Right lobe of liver (tissue), 6 donors: ENCODE data around the gene CGRRF1. TPM values are rescaled to one million over a fixed set of nuclear protein-coding genes. Genes with fewer than 3 reads are reported as not detected.

Experiments
- ATAC-seq, 4 donors: fragments of 200-7000 bp; cut with Tn5 transposase; one replicate each; pipeline ENCODE4 v1.9.1; 2020; ENCODE audit warnings: mild to moderate bottlenecking in 4 of 4, moderate library complexity in 4 of 4
- DNase-seq, 3 donors: peaks; one replicate each; pipeline ENCODE4 v3.0.0-alpha.2; 2020
- H3K27ac ChIP-seq, 3 donors: fragments of 200-600 bp; one replicate each; pipeline ENCODE4 v1.8.0; 2022
- H3K27me3 ChIP-seq, 2 donors: fragments of 200-600 bp; one replicate each; pipeline ENCODE4 v1.8.0; 2022
- H3K36me3 ChIP-seq, 4 donors: fragments of 200-600 bp; sonication (generic) in 1 of 4; one replicate each; pipeline versions ENCODE4 v1.5.1 to v1.8.0; 2017 to 2022; ENCODE audit warnings: control low read depth in 1 of 4
- H3K4me1 ChIP-seq, 4 donors: fragments of 200-600 bp; sonication (generic) in 1 of 4; one replicate each; pipeline versions ENCODE4 v1.5.1 to v1.8.0; 2017 to 2022; ENCODE audit warnings: control low read depth in 1 of 4
- H3K4me3 ChIP-seq, 3 donors: fragments of 200-600 bp; one replicate each; pipeline ENCODE4 v1.8.0; 2022
- H3K9me3 ChIP-seq, 4 donors: fragments of 200-600 bp; sonication (generic) in 1 of 4; one replicate each; pipeline versions ENCODE4 v1.5.1 to v1.8.0; 2017 to 2022; ENCODE audit warnings: control low read depth in 1 of 4
- POLR2A ChIP-seq: fragments of 450-650 bp; IDR thresholded peaks from one replicate; pipeline ENCODE4 v1.6.1; 2017; ENCODE audit warnings: antibody characterized with exemption, mild to moderate bottlenecking
- WGBS: methylation state at CpG from one replicate; pipeline ENCODE4 v1.1.6; 2018; ENCODE audit warnings: low coverage, low lambda C conversion rate; ENCODE audit not compliant: insufficient coverage; ENCODE audit errors: missing lambda C conversion rate; 5-methylcytosine and 5-hydroxymethylcytosine counted together
- intact Hi-C, 2 donors: fragments of 100-400 bp; cut with DNase I; formaldehyde crosslinking; loops; one replicate each; pipeline versions ENCODE4 v1.11.2 to v1.14.1; 2022
- long read RNA-seq: library from polyadenylated mRNA; unstranded; transcript quantifications from one replicate; pipeline ENCODE4 v2.0.0, GENCODE V29; 2019
- total RNA-seq, 6 experiments: library from RNA; depleted of rRNA in 2 of 6; stranded (reverse); fragments of >200 nt in 2 of 6; fragmentation: NEBNext Ultra II Directional in 3 of 6; extraction: Animal tissue kit (Norgen Biotek cat#: 25700) in 3 of 6; gene quantifications; one replicate each; pipeline versions ENCODE4 v1.1.0 to v1.2.4, GENCODE V29; 2016 to 2023
- TF ChIP-seq, protein P1 (sequence below), 4 donors: fragments of 200-600 bp in 3 of 4; fragments of 450-650 bp in 1 of 4; IDR thresholded peaks; one replicate each; pipeline versions ENCODE4 v1.5.1 to v1.8.0; 2016 to 2022; ENCODE audit warnings: antibody characterized with exemption in 4 of 4, mild to moderate bottlenecking in 2 of 4
- donor health status: DM: no; HTN: yes; CAD: no.
- donor health status: DM: no; HTN: no; CAD: no.
- donor health status: DM: no; HTN: no; CAD: no.
- donor health status: DM: no; HTN: yes; CAD: no.
- donor health status: DM: no; HTN: yes; CAD: no.

The CGRRF1 gene, protein sequence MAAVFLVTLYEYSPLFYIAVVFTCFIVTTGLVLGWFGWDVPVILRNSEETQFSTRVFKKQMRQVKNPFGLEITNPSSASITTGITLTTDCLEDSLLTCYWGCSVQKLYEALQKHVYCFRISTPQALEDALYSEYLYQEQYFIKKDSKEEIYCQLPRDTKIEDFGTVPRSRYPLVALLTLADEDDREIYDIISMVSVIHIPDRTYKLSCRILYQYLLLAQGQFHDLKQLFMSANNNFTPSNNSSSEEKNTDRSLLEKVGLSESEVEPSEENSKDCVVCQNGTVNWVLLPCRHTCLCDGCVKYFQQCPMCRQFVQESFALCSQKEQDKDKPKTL
- 1 to 10 TPM; 5.4 to 8.2 (median 6.7) TPM for total RNA-seq
- long read RNA-seq, partial matches to known transcripts = 1 of 5 reads
- long read RNA-seq, other reads (novel, unspliced or antisense) = 1 of 5 reads

DNA sequence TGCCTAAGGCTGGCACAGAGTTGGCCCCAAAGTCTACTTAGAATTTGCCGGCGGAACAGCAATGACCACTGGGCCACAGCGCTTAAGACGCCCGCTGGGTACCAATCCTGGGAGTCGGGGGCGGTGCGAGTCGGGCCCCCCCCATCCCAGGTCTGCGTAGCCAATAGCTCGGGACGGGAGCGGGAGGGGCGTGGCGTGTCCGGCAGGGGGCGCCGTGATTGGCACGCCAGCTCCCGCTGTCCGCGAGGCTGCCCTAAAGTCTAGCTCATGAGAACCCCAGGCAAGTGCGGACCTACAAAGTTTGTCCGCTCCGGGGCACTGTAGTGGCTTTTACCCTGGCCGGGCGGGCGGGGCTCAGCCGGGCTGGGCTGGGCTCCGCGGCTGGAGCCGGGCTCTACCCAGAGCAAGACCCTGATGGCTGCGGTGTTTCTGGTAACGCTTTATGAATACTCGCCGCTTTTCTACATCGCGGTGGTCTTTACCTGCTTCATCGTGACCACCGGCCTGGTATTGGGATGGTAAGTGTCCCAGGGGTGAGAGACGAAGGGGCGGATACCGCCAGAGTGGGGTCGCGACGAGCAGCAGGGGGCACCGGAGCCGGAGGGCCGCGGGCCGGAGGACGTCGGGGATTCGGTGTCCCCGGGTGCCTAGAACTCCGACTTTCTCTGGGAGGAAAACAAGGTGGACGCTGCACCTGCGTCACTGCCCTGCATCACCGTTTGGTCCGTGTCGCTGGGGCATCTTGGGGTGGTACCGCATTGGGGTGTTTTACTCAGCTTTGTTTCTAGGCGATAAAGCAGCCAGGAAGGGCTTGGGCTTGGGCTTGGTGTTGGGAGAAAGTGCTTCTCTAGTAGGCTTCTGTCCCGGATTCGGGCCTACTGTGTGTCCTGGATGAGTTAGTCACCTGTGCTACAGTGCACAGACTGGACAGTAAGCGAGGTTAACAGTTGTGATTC, at the start of gene CGRRF1:
Gene CGRRF1, plus strand, starts transcription at position 361 of the 956 bp plus-strand sequence. Its CDS starts 54 bp downstream, at position 415.
- ATAC-seq (peak; percentile 98 to 100 (median 99)), DNase-seq (peak; percentile 98 to 99 (median 99))
- Histone ChIP-seq H3K27me3 (no peaks in the 10 kb centered on the region), H3K4me1 (peaks cover 0 to 8% (median 0%) of the 10 kb centered on the region in 4 donors), H3K27ac (peak within 1 kb of the TSS; percentile 8 to 74 (median 64)), H3K36me3 (no peaks in the 10 kb centered on the region), H3K9me3 (no peaks in the 10 kb centered on the region), H3K4me3 (peak within 1 kb of the TSS; percentile 89 to 99 (median 90))
- under 1% methylated on average over 31 of the region's 66 CpGs for WGBS
- TF ChIP-seq, protein P1, sequence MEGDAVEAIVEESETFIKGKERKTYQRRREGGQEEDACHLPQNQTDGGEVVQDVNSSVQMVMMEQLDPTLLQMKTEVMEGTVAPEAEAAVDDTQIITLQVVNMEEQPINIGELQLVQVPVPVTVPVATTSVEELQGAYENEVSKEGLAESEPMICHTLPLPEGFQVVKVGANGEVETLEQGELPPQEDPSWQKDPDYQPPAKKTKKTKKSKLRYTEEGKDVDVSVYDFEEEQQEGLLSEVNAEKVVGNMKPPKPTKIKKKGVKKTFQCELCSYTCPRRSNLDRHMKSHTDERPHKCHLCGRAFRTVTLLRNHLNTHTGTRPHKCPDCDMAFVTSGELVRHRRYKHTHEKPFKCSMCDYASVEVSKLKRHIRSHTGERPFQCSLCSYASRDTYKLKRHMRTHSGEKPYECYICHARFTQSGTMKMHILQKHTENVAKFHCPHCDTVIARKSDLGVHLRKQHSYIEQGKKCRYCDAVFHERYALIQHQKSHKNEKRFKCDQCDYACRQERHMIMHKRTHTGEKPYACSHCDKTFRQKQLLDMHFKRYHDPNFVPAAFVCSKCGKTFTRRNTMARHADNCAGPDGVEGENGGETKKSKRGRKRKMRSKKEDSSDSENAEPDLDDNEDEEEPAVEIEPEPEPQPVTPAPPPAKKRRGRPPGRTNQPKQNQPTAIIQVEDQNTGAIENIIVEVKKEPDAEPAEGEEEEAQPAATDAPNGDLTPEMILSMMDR (IDR thresholded peaks at IDR 0.05) = peak; percentile 56 to 91 (median 84)
- TF ChIP-seq POLR2A = peak; percentile 76
- intact Hi-C loops = no loop called here

DNA sequence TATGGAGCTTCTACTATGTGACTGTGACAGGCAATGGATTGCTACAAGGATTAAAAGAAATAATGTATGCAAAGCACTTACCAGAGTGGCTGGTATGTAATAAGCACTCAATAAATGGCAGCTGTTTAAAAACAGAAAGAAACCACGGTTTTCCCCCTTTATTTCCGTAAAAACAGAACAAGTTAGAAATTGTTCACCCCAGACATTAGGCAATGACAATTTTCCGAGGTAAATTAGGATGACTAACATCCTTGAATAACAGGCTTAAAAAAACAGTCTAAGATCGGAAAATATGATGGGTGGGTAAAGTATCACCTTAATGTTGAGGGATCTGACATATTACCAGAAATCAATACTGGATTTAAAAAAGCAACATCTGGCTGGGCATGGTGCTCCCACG, 47.7 kb upstream of the CGRRF1 start:
- TF ChIP-seq, protein P1 (IDR thresholded peaks at IDR 0.05) = no peak
- no peak for TF ChIP-seq POLR2A
- Histone ChIP-seq H3K36me3 (no peaks in the 10 kb centered on the region), H3K9me3 (no peaks in the 10 kb centered on the region), H3K4me3 (no peak overlapping the region), H3K27ac (no peak overlapping the region), H3K27me3 (no peaks in the 10 kb centered on the region), H3K4me1 (no peaks in the 10 kb centered on the region)
- ATAC-seq = no peak
- intact Hi-C loops = no loop called here
- WGBS = 59% methylated on average over 5 of the region's 5 CpGs
- no peak for DNase-seq

DNA sequence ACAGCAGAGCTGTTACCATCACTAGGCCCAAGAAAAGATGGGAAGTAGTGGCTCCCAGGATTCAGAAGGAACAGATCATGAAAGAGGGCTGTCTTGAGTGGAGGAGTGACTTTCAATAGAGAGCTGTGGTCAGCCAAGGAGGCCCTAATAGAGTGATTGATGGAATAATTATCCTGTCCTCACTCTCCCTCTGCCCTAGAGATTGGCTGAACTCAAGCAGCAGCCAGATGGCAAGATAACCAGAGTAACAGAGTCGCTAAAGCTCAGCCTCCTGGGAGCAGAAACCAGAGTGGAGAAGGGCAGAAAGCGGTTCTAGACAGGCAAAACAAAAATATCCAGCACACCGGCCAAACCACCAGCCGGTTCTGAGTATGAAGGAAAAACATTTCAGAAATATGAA, 44.1 kb upstream of the CGRRF1 start:
- intact Hi-C loops = no loop called here
- Histone ChIP-seq H3K4me3 (no peak overlapping the region), H3K9me3 (no peaks in the 10 kb centered on the region), H3K27me3 (no peaks in the 10 kb centered on the region), H3K36me3 (no peaks in the 10 kb centered on the region), H3K27ac (no peak overlapping the region), H3K4me1 (peaks cover 0 to 2% (median 0%) of the 10 kb centered on the region in 4 donors)
- 80% methylated on average over 2 of the region's 4 CpGs for WGBS
- TF ChIP-seq, protein P1 (IDR thresholded peaks at IDR 0.05) = no peak
- no peak for TF ChIP-seq POLR2A
- DNase-seq (no peak), ATAC-seq (no peak)

DNA sequence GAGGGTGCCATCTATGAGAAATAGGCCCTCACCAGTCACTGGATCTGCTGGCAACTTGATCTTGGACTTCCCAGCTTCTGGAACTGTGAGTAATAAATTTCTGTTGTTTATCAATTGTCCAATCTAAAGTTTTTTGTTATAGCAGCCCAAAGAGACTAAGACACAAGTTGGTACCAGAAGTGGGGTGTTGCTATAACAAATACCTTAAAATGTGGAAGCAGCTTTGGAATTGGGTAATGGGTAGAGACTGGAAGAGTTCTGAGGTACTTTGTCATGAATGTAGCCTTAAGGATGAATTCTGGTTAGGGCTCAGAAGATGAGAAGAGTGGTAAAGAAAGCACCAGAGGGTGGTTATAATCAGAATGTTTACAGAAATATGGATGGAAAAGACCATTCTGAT, 42.4 kb upstream of the CGRRF1 start:
- Histone ChIP-seq H3K27ac (no peak overlapping the region), H3K27me3 (no peaks in the 10 kb centered on the region), H3K36me3 (no peaks in the 10 kb centered on the region), H3K4me3 (no peak overlapping the region), H3K4me1 (peaks cover 0 to 14% (median 0%) of the 10 kb centered on the region in 4 donors), H3K9me3 (no peaks in the 10 kb centered on the region)
- no peak for TF ChIP-seq POLR2A
- TF ChIP-seq, protein P1 (IDR thresholded peaks at IDR 0.05) = no peak
- DNase-seq (no peak), ATAC-seq (no peak)
- intact Hi-C loops = no loop called here
